NCI-H748 (cell line): ENCODE results near the gene KDM3A.
"Not testable (repeated sequence)": the region's sequence is repeated elsewhere in the genome, so short reads cannot be mapped to it uniquely, and the experiment has no call there.

Source experiments
- DNase-seq: peaks from one replicate; lab custom pipeline; 2025; ENCODE audit not compliant: unreplicated experiment; lab: John Stamatoyannopoulos, UW

The KDM3A gene

DNA sequence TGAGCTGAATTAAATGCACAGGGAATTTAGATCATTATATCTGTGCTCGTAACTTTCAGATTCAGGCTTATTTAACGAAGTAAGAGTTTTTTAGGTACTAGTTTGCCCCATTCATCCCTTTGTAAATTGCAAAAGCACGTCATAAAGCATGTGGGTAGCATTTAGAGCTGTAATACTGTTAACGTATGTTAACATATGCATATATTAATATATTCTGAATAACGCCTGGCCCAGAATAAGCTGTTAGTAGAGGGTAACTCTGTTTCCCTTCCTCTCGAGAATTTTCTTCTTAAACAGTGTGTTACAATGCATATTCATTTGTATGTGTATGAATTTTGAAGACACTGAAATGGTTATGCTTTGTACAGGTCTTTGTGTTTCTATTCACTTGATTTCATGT is 30.5 kb downstream of the KDM3A start:
- DNase-seq, result no peak

DNA sequence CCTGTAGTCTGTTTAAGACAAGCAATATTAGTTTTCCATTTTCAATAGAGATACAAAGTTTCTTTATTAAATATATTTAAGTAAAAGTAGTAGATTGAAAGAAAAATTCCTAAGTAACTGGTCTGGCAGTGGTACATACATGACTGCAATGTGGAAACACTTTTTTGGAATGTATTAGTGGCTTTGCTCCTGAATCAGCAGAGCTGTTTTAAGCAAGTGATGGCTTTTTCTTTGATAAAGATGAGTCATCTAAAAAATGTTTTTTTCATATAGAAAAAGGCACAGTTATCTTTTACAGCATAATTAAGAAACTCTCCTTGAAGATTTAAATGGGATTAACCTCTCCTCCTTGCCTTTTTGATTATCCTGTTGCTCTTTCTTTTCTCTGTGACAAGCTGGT is 34.9 kb downstream of the KDM3A start:
- DNase-seq, result no peak

DNA sequence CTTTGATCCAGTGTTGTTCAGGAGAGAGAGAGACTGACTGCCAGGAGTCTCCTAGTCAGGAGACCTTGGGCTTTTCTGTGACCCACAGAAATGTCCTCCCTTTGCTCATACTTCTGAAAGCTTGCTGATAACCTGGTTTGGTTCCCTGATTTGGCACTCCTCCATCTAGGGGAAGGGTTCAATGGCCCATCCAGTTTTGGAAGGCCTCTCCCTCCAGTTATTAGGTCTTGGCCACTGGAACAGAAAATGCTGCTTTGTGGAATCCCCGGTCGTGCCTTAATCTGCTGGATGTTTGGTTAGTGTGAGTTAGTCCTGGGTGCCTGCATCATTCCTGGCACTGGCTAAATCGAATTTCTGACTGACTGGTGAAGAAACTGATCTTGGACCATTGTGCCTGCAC is 35.7 kb downstream of the KDM3A start:
- DNase-seq, result no peak

DNA sequence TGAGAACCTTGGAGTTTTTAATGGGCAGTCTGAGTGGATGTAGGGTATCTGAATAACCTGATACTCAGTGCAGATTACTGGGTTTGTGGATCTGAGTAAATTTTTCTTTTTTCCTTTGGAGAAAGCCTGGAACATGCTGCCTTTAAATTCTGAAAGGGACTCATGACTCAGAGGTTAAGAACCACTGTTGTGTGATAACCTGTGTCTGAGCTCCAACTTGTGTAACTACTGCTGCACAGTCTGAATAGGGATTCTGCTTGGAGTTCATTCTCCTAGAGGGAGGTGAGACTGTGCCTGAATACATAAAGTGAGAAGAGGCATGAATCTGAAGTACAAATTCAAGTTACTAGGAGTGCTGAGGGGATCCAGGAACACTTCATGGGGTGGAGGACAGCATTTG is 36.2 kb downstream of the KDM3A start:
- no peak for DNase-seq

DNA sequence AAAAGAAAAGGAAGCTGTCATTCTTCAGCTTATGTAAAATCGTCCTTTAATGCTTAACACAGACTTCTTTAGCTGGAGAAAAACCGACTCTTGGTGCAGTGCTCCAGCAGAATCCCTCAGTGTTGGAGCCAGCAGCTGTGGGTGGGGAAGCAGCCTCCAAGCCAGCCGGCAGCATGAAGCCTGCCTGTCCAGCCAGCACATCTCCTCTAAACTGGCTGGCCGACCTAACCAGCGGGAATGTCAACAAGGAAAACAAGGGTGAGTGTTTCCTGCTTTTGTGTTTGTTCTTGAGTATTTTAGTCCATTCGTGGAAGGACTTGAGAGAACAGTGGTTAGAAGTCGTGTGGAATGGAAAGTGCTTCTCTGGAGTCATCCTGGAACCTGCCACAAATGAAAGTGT is 38.9 kb downstream of the KDM3A start:
- no peak for DNase-seq

DNA sequence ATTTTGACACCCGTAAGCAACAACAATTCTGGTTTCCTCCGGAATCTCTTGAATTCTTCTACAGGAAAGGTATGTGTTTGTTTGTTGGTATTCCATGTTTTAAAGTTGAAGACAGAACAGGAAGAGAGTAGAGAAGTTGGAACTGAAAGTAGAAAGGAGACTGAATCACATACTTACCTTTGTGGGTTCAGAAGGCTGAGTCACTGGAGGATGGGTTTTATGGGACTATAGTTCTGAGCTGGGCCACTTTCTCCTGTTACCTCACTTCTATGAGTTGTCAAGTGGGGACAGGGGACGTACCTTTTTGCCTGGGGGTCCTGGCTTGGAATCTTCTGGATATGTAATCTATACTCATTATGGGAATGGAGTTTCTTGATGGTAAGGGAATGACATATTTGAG is 40.9 kb downstream of the KDM3A start:
- DNase-seq, result no peak

DNA sequence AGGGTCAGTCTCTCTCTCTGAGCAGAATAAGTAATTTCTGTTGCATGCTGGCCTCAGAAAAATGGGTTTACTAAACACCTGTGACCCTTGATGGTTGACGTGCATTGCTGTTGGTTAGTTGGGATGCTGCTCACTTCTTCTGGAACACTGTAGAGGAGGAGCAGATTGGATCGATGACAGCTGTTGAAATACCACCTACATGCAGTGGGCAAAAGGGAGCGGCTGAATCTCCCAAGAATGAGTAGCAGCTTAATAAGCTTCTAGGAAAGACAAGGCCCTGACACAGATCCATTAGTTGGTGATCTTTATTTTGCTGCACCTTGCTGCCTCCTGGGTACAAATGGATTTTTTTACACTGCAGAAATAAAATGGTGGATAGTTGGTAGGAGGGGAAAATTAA is 43.2 kb downstream of the KDM3A start:
- DNase-seq, result no peak

DNA sequence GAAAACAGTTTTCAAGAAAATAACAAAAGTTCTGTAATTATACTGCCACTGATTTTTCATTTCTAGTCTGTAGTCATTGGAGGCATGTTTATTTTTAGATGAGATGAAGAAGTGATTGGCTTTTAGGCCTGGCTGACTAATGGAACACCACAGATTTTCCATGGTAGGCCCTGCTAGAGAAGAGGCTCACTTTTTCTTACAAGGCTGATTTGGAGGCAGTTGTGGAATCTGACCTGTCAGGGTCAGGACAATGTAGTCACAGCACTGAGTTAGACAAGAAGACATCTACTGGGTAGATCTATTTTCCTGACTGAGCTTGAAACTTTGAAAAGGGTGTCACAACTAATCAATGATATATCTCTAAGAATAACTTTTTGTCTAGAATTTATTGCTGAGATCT is 43.9 kb downstream of the KDM3A start:
- no peak for DNase-seq

DNA sequence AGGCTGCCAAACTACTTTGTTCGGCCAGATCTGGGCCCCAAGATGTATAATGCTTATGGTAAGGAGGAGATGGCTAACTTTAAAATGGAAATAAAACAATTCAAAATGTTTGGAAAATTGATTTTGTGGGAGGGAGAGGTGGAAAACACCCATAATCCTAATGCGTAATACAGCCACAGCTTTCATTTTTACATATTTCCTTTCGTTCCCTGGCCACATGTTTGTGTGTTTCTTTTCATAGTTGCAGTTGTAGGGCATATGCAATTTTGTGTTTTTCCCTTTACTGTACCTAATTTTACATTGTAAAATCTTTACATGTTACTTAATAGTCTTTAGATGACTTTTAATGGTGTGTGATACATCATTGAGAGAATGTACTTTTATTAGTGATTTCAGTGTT is 44.6 kb downstream of the KDM3A start:
- DNase-seq, result no peak

DNA sequence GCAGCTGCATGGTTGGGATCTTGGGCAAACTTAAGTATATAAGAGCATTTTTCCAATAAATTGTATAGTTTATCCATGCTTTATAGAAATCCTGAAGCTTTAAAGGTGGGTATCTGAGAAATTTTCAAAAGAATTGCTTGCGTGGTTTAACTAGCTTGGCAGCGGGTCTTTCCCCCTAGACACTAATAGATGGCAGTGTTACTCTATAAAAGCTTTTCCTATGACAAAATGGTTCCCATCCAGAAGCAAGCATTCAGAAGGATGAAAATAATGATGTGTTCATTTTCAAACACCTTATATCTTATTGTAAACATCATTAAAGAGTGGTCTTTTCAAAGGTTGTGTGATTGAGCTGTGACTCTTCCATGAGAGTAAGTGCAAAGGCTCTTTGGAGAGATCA is 45.9 kb downstream of the KDM3A start:
- no peak for DNase-seq

DNA sequence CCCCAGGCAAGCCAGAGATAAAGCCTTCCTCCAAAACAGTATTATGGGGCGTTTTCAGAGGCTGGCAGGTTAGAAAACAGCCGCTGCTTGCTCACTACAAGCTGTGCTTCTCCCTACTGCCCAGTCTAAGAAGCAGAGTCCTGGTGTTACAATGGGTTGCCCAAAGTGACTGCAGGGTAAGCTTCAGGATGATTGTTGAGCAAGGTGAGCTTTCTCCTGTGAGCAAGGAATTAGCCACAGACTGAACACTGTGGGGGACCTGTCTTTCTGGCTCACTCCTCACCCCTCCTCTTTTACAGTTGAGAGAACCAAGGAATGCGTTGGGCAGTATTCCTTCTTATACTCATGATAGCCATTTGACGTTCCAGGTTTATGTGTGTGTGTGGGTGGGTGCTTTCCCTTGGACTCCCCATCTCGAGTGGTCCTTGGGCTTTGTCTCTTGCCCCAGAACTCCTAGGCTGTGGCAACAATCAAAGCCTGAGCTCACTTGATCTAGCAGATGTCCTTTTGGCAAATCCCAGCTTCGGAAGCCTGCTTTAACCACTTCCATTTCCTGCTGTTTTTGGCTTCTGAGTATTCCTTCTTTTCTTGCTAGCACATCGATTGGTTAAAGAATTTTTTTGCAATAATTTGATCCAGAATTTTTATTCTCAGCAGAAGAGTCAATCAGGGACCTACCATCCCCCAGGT is 47.5 kb downstream of the KDM3A start:
- no peak for DNase-seq

DNA sequence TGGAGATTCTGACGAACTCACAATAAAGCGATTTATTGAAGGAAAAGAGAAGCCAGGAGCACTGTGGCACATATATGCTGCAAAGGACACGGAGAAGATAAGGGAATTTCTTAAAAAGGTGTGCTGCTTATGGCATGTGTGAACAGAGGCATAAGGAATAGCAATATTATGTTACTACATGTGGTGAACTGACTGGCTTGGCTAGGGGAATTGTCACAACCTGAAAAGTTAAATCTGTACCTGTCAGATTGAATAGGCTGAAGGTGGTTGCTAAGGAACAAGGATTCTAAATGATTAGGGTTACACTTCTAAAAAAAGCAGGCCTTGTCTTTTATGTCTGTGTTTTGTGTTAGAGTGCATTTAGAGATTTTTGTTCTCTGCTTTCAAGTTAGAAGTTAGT is 48.4 kb downstream of the KDM3A start:
- no peak for DNase-seq

DNA sequence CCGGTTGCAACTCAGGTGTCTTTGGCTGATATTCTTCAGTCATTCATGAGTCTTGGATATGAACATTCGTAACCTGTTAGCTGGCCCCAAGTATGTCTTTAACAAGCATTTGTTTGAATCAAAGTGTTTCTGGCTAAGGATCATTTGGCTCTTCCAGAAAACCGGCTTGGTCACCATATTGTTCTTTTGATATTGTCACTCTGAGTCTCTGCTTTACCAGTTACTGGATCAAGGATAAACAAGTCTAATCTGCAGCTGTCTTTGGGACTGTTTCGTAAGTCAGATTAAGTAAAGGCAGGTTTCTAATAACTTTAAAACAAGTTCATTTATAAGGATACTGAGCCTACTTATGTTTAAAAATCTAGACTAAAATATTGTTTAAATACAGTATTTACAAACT is 49.1 kb downstream of the KDM3A start:
- DNase-seq, result no peak

DNA sequence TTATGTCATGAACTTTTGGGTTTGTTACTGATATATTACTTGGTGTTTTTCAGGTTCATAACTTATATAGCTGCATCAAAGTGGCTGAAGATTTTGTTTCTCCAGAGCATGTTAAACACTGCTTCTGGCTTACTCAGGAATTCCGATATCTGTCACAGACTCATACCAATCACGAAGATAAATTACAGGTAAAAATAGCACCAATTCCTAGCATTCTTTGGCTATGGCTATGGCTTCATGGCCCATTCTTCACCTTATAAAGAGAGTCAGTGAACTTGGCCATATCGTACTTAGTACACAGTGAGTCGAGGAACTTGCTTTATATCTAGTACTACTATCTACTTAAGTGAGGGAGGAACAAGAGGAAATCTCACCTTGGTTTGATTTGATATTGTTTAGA is 49.9 kb downstream of the KDM3A start:
- DNase-seq, result no peak

DNA sequence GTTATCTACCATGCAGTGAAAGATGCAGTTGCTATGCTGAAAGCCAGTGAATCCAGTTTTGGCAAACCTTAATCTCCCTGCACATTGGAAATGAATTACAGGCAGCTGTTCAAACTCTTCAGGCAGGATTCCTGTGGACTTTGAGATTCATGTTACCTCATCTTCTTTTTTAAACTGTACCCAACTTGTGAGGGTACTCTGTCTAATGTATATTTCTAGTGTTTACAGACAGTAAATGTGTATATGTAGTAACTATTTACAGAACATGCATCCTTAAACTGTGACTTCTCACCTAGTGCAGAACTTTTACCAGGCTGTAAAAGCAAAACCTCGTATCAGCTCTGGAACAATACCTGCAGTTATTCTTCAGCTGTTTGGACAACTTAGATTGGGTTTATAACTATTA is 50.9 kb downstream of the KDM3A start:
- no peak for DNase-seq

DNA sequence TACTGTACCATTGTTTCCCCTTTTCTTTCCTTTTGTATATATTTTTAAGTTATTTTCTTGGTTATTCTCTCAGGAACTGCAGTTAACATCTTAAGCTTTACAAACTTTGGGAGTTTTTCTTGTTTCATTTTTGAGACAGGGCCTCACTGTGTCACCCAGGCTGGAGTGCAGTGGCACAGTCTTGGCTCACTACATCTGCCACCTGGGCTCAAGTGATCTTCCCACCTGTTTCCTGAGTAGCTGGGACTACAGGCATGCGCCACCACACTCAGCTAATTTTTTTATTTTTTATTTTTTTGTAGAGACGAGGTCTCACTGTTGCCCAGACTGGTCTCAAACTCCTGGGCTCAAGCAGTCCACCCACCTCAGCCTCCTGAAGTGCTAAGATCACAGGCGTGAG is 55.2 kb downstream of the KDM3A start:
- not testable (repeated sequence) for DNase-seq

DNA sequence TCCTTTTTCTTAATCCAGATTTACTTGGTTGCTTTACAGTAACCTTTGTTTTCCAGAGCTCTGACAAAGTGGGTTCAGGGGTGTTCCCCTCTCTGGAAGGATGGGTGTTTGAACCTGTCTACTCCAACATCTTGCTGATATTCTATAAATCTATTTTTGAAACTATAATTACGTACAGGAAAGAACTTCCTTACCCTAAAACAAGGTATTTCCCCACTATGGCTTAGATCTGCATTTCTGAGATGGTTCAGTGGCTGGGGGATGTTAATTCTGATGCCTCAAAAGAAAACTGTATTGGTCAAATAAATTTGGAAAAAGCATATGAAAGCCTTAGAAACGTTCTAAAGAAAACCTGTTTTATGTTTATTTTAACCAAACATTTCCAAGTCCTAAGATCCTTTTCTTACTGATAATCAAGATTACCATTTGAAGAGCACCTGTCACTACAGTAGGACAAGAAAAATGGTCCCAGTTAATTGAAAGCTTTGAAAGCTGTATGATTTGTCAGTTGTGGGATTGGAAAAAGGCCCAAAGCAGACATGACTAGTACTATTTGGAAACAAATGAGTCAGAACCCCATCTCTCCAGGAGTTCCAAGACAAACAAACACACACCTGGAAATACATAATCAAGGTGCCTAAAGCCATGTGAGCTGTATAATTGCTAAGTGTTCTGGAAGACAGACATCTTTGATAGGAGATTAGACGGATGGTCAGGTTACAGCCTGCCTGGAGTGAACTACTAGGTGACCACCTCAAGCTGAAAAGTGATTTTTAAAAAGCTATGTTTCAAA is 57.5 kb downstream of the KDM3A start:
- DNase-seq, result no peak

DNA sequence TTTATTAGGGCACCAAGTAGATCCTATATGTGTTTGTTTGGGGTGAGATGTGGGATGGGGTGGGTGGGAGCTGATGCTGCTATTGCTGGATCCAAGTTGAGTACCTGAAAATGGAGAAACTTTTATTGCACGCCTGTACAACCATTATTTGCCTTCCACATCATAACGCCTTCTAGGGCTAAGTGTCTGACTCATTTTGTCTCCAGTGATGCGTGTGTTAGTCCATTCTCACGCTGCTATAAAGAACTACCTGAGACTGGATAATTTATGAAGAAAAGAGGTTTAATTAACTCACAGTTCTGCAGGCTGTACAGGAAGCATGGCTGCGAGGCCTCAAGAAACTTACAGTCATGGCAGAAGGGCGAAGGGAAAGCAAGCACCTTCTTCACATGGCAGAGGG is 58.2 kb downstream of the KDM3A start:
- no peak for DNase-seq

DNA sequence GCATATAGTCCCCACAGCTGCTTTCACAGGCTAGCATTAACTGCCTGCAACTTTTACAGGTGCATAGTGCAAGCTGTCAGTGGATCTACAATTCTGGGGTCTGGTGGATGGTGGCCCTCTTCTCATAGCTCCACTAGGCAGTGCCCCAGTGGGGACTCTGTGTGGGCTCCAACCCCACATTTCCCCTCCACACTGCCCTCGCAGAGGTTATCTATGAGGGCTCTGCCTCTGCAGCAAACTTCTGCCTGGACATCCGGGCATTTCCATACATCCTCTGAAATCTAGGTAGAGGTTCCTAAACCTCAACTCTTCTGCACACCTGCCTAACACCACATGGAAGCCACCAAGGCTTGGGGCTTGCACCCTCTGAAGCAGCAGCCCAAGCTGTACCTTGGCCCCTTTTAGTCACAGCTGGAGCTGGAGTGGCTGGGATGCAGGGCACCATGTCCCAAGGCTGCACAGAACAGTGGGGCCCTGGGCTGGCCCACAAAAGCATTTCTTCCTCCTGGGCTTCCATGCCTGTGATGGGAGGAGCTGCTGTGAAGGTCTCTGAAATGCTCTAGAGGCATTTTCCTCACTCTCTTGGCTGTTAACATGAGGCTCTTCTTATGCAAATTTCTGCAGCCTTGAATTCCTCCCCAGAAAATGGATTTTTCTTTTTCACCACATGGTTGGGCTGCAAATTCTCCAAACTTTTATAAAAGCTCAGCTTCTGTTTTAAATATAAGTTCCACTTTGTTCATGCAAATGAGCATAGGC is 59.3 kb downstream of the KDM3A start:
- DNase-seq, result no peak

DNA sequence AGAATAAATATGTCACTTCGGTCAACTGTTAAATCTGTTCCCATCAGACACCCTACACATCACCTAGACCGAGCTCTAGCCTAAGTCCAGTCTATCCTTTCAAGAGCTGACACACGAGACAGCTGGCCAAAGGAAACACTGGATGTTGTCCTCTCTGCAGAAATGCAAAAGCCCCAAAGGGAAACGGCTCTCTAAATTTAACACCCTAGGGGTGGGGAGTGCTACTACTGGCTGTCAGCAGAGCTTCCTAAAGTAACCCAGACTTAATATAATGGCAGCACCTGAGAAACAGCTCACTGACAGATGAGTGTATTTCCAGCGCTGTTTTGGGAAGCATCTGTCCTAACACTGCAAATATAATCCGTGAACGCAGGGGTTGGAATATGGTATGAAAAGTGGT is 66.4 kb downstream of the KDM3A start:
- DNase-seq, result no peak

DNA sequence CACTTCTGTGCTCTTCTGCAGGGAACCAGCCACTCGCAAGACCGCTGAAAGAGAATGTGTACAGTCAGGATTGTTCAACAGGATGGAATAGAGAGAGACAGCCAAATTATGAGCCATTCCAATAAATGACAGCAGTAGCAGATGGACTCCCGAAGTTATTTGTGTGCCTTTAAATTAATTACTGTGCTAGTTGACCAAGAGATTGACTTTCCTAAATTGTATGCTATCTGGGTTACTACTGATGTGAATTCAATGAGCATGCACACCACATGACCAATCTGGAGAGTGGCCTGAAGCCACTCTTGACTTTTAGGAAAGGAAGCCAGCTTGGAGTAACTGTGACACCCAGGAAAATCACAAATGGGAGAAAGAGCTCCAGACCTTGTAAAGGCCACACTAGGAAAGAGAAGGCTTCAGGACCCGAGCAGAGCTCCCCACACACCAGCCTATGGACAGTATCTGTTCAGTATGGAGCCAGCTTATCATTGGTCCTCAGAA is 69.3 kb downstream of the KDM3A start:
- DNase-seq, result no peak

DNA sequence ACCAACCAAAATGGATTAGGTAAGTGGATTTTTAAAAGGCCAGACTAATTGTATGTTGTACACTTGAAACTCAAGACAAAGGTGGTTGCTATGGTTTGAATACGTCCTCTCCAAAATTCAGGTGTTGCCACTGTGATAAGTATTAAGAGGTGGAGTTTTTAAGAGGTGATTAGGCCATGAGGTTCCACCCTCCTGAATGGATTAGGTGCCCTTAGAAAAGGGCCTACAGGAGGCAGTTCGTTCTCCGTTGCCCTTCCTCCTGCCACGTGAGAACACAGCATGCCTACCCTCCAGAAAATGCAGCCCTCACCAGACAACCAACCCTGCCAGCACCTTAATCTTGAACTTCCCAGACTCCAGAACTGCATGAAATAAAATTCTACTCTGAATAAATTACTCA is 70.9 kb downstream of the KDM3A start:
- peak; percentile 38 for DNase-seq
